ENCODE data around the gene AGAP5. TPM values are rescaled to one million over a fixed set of nuclear protein-coding genes. Genes with fewer than 3 reads are reported as not detected.

AGAP5 gene
- total and polyA plus RNA-seq, 11 donors: 1.2 to 6.2 (median 3.3) TPM

DNA sequence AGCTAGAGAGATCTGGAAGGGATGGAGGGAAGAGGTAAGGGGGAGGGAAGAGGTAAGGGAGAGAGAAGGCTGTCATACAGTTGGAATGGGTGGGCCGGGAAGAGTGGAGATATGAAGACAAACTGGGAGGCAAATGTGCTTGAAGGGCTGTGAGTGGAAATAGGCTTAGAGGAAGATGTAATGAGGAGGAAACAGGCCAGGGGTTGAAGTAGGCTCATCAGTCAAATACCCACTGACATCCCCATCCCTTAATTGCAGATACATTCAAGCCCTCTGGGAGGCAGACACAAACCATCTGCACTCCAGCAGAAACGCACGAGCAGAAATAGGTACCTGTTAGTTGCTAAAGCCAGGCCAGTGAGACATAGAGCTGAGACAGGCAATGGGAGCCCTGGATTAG is 44.2 kb downstream of the AGAP5 start:
- Histone ChIP-seq H3K36me3 (peaks cover 0 to 5% (median 0%) of the 10 kb centered on the region in 9 donors), H3K27me3 (no peaks in the 10 kb centered on the region), H3K27ac (peak overlapping the region in 11 of 12 donors; percentile 72 to 99 (median 93)), H3K4me1 (peaks cover 0 to 53% (median 13%) of the 10 kb centered on the region in 12 donors), H3K9me3 (no peaks in the 10 kb centered on the region), H3K4me3 (peak overlapping the region in 11 of 12 donors; percentile 29 to 70 (median 55))
- intact Hi-C loops (cut with DNase I): loop anchor here in 6 of 10 donors (2.0 to 10.0 kb wide), 5 partner anchors 63 to 91 kb away; partner anchors contain the start of gene SEC24C (in 1 of the 6)
- ATAC-seq: peak in 3 of 4 donors; percentile 6 to 12 (median 10)
- 30 to 34% (median 31%) methylated on average over 3 of the region's 3 CpGs for WGBS, 4 donors
- peak in 3 of 5 donors; percentile 30 to 49 (median 46) for DNase-seq
- no peak for TF ChIP-seq POLR2A (IDR thresholded peaks at IDR 0.05)
- TF ChIP-seq, protein P1, sequence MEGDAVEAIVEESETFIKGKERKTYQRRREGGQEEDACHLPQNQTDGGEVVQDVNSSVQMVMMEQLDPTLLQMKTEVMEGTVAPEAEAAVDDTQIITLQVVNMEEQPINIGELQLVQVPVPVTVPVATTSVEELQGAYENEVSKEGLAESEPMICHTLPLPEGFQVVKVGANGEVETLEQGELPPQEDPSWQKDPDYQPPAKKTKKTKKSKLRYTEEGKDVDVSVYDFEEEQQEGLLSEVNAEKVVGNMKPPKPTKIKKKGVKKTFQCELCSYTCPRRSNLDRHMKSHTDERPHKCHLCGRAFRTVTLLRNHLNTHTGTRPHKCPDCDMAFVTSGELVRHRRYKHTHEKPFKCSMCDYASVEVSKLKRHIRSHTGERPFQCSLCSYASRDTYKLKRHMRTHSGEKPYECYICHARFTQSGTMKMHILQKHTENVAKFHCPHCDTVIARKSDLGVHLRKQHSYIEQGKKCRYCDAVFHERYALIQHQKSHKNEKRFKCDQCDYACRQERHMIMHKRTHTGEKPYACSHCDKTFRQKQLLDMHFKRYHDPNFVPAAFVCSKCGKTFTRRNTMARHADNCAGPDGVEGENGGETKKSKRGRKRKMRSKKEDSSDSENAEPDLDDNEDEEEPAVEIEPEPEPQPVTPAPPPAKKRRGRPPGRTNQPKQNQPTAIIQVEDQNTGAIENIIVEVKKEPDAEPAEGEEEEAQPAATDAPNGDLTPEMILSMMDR (IDR thresholded peaks at IDR 0.05): peak in 7 of 12 donors; percentile 15 to 43 (median 26)

DNA sequence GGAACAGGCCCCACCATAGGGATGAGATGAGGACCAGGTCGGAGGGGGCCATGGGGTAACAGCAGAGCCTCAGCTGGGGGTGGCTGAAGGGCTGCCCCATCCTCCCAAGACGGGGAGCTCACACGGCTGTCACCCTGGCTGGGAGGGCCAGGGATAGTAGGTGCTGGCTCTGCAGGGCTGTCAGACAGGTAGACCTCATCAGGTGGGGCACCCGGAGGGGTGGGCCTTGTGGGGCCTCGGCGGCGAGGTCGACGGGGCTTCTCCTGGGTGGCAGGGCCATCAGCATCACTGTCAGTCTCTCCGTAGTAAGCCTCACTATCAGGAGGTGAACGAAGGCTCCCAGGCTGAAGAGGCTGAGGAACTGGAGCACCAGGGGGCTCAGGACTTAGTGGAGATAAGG is 44.7 kb downstream of the AGAP5 start:
- Histone ChIP-seq H3K36me3 (peaks cover 0 to 5% (median 0%) of the 10 kb centered on the region in 9 donors), H3K4me1 (peaks cover under 1 to 58% (median 17%) of the 10 kb centered on the region in 12 donors), H3K4me3 (peak overlapping the region in 6 of 12 donors; percentile 10 to 55 (median 14)), H3K9me3 (no peaks in the 10 kb centered on the region), H3K27ac (peak overlapping the region in 10 of 12 donors; percentile 20 to 99 (median 92)), H3K27me3 (no peaks in the 10 kb centered on the region)
- intact Hi-C loops (cut with DNase I): loop anchor here in 6 of 10 donors (2.0 to 10.0 kb wide), 5 partner anchors 64 to 92 kb away; partner anchors contain the start of gene SEC24C (in 1 of the 6)
- no peak for DNase-seq
- no peak for ATAC-seq
- 40 to 55% (median 49%) methylated on average over 6 to 11 of the region's 11 CpGs for whole genome bisulfite sequencing, 4 donors
- TF ChIP-seq, protein P1 (IDR thresholded peaks at IDR 0.05): no peak
- TF ChIP-seq POLR2A (IDR thresholded peaks at IDR 0.05): no peak

DNA sequence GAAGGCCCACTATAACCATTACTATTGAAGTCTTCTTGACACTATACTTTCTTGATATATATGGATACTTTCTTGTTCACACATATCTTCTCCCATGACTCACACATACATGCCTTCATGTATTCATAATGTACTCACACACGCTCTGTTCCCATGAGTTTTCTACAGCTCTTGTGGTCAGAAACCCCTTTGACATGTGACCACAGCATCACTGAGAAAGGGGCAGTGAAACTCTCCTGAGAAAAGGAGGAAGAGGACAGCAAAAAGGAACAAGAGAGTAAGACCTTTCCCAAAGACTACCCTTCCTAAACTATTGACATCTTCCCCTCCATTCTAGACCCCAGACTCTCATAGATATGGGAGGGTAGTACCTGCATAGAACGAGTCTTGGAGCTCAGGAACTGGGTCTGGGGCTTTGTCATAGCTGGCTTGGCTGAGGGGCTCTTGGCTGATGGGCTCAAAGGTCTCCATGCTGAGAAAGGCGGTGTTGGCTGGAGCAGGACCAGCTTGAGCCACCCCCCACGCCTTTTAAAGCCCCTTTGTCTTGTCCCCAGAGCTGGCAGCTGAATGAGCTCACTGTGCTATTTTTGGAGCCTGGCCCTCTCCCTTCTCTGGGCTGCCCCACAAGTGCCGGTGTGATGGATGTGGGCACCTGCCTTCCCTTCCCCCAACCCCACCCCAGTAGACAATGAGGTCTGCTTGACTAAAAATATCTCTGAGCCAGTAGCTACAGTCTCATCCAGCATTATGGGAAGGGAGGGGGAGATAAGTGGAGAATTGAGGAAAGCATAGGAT is 47.2 kb downstream of the AGAP5 start:
- Histone ChIP-seq H3K4me3 (peak overlapping the region in 9 of 12 donors; percentile 7 to 88 (median 70)), H3K4me1 (peaks cover 3 to 66% (median 25%) of the 10 kb centered on the region in 12 donors), H3K36me3 (peaks cover 0 to 5% (median 0%) of the 10 kb centered on the region in 9 donors), H3K27ac (peak overlapping the region; percentile 72 to 99 (median 92)), H3K27me3 (no peaks in the 10 kb centered on the region), H3K9me3 (no peaks in the 10 kb centered on the region)
- intact Hi-C loops (cut with DNase I): loop anchor here in 5 of 10 donors (5.0 to 10.0 kb wide), 4 partner anchors 67 to 94 kb away; partner anchors contain the start of gene SEC24C (in 1 of the 5)
- WGBS, 4 donors: 35 to 51% (median 41%) methylated on average over 5 of the region's 5 CpGs
- TF ChIP-seq, protein P1 (IDR thresholded peaks at IDR 0.05): no peak
- TF ChIP-seq POLR2A (IDR thresholded peaks at IDR 0.05): peak in 1 of 2 donors; percentile 45
- peak; percentile 73 to 92 (median 86) for DNase-seq
- peak; percentile 63 to 72 (median 66) for ATAC-seq

Measured in heart left ventricle (tissue), 16 donors.